Measurements from ENCODE around the gene VEGFA. TPM values are rescaled to one million over a fixed set of nuclear protein-coding genes. Genes with fewer than 3 reads are reported as not detected.

VEGFA gene
- total RNA-seq, 4 donors from 2014 or later, result 28.0 to 107 (median 80.8) TPM

DNA sequence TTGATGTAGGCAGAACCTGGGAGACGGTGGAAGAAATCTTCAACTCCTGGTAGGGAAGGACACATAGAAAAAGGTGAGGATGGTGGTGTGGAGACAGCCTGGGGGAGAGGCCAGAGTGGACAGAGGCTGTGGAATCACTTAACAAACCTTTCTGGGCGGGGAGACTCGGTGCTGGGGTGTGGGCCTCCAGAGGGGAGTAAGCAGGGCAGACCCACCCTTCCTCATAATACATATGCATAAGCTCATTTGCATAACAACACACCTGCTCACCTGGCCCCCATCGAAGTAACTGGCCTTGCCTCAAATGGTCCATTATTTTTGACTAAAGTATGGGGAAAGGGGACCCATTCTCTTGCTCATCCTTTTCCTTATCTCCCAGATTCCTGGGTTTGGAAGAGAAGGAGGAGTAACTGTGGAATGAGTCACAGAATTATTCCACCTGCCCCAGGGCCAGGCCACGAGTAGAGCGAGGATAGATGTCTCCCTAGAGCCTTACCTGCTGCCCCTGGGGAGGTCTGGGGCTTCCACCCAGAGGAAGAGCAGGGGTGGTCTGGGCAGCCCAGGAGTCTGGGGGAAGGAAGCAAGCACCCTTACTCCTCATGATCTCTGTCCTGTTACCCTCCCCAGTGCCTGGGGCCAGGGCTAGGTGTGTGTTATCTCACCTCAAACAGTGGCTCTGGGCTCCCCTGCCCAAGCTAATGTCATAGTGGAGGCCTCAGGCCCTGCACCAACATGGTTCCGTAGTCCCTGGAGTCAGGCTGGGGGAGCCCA lies 10.7 kb upstream of the VEGFA start:
- Histone ChIP-seq H3K36me3 (no peaks in the 10 kb centered on the region), H3K9me3 (no peaks in the 10 kb centered on the region), H3K4me1 (no peaks in the 10 kb centered on the region), H3K27ac (no peak overlapping the region), H3K27me3 (peaks cover 0 to 5% (median 0%) of the 10 kb centered on the region in 4 donors), H3K4me3 (no peak overlapping the region)
- WGBS, 2 donors, result 53 to 55% methylated on average over 7 of the region's 7 CpGs
- DNase-seq, result no peak
- TF ChIP-seq, protein P1, sequence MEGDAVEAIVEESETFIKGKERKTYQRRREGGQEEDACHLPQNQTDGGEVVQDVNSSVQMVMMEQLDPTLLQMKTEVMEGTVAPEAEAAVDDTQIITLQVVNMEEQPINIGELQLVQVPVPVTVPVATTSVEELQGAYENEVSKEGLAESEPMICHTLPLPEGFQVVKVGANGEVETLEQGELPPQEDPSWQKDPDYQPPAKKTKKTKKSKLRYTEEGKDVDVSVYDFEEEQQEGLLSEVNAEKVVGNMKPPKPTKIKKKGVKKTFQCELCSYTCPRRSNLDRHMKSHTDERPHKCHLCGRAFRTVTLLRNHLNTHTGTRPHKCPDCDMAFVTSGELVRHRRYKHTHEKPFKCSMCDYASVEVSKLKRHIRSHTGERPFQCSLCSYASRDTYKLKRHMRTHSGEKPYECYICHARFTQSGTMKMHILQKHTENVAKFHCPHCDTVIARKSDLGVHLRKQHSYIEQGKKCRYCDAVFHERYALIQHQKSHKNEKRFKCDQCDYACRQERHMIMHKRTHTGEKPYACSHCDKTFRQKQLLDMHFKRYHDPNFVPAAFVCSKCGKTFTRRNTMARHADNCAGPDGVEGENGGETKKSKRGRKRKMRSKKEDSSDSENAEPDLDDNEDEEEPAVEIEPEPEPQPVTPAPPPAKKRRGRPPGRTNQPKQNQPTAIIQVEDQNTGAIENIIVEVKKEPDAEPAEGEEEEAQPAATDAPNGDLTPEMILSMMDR (IDR thresholded peaks at IDR 0.05), result no peak
- no peak for TF ChIP-seq POLR2A (IDR thresholded peaks at IDR 0.05)
- intact Hi-C loops (cut with DNase I), result no loop called here

DNA sequence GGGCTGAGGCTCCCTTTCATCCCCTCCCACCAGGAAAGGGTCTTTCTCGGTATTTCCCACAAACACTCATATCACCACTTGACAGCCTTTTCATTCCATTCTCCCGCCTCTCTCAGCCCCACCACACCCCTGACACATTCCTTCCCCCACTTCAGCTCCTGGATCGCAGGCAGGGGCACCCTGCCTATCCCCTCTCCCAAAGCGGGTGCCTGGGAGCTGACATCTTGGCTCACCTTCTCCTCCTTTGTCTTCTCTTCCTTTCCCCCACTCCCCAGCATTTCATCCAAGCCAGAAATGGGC lies 10.2 kb upstream of the VEGFA start:
- Histone ChIP-seq H3K4me3 (no peak overlapping the region), H3K4me1 (no peaks in the 10 kb centered on the region), H3K36me3 (no peaks in the 10 kb centered on the region), H3K9me3 (no peaks in the 10 kb centered on the region), H3K27ac (no peak overlapping the region), H3K27me3 (peaks cover 0 to 5% (median 0%) of the 10 kb centered on the region in 4 donors)
- WGBS, 2 donors, result 81 to 84% methylated on average over 4 of the region's 4 CpGs
- no peak for DNase-seq
- TF ChIP-seq, protein P1 (IDR thresholded peaks at IDR 0.05), result no peak
- no peak for TF ChIP-seq POLR2A (IDR thresholded peaks at IDR 0.05)
- intact Hi-C loops (cut with DNase I), result no loop called here

DNA sequence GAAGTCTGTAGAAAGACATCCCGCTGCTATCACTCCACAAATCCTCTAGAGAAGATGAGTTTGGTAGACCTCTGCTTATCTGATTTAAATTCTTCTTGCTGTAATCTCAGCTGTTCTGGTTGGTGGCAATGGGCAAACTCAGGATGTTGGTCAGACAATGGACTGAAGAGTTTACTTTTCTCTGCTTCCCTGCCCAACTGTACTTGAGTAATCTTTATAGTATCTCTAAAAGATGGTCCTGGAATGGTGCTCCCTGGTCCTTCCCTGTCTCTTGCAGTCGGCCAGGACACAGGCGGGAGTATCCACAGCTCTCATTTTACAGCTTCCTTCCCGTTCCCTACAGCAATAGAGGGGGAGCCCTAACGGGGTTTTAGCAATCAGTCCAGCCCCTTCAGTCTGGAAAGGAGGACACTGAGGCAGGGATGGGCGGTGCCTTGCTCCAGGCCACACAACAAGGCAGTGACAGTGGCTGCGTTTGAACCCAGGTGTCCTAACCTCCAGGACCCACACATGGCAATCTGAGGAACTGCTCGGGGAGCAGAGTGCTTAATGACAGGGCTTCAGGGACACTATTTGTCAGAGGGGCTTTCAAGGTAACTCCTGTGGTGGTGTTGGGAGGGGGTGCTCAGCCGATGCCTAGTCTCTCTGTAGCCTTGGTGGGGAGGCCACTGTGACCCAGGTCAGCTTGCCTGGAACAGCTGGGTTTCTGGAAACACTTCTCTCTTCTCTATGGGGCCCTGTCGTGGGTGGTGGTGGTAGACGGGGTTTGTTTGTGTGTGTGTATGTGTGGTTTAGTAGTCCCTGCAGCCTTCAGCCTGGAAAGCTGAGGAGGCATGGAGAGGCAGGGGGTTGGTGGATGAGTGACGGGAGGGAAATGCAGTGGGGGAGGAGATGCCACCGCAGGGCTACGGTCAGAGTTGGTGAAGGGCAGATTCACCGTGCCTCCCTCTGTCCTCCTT lies 9.5 kb upstream of the VEGFA start:
- intact Hi-C loops (cut with DNase I), result no loop called here

DNA sequence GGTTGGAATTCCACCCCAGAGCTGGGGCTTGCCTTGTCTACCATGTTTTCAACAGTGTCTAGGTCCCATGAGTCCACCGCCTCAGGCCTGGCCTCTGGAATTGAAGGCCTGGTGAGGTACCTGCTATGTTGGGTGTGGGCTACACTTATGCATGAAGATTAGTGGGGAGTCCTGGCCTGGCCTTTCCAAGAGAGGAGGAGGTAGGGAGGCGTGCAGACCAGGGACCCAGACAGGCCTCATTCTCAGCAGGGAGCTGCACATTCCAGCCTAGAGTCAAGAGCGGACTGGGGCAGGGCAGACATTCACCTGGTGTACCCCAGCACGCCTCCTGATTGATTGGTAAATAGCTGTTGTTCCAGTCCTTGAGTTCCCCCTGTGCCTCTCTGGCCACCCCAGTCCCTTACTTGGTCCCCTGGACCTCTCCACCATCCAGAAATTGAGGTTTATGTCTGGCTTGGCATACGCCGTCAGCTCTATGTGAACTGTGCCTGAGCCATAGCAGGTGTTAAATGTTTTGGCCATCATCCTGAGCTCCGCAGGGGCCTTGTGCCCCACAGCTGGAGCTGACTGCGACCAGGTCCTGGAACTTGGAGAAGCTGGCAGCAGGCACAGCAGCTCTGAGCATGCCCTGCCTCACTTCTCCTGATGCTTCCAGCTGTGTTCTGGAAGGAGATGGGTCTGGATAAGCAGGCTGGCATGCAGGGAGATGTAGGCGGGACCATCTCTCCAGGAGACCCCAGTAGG lies 8.2 kb upstream of the VEGFA start:
- no peak overlapping the region for H3K27ac ChIP-seq
- no peak for TF ChIP-seq POLR2A (IDR thresholded peaks at IDR 0.05)
- TF ChIP-seq, protein P1 (IDR thresholded peaks at IDR 0.05), result no peak
- 90 to 94% methylated on average over 4 to 6 of the region's 9 CpGs for WGBS, 2 donors
- no peak overlapping the region for H3K4me3 ChIP-seq
- H3K4me1 ChIP-seq, result no peaks in the 10 kb centered on the region
- H3K9me3 ChIP-seq, result no peaks in the 10 kb centered on the region
- H3K36me3 ChIP-seq, result no peaks in the 10 kb centered on the region
- DNase-seq, result no peak
- H3K27me3 ChIP-seq, result peaks cover 0 to 5% (median 0%) of the 10 kb centered on the region in 4 donors
- intact Hi-C loops (cut with DNase I), result no loop called here

More for the DNA sequence above, 9.5 kb upstream of the VEGFA start:
- Histone ChIP-seq H3K9me3 (no peaks in the 10 kb centered on the region), H3K36me3 (no peaks in the 10 kb centered on the region), H3K27ac (no peak overlapping the region), H3K27me3 (peaks cover 0 to 5% (median 0%) of the 10 kb centered on the region in 4 donors), H3K4me3 (no peak overlapping the region), H3K4me1 (no peaks in the 10 kb centered on the region)
- no peak for DNase-seq
- no peak for TF ChIP-seq POLR2A (IDR thresholded peaks at IDR 0.05)
- TF ChIP-seq, protein P1 (IDR thresholded peaks at IDR 0.05), result no peak
- WGBS, 2 donors, result 83 to 87% methylated on average over 4 to 7 of the region's 15 CpGs

All from esophagus squamous epithelium (tissue), 5 donors.